Measurements from ENCODE around the gene PDE6A. TPM values are rescaled to one million over a fixed set of nuclear protein-coding genes. Genes with fewer than 3 reads are reported as not detected.

PDE6A gene
- total and polyA plus RNA-seq, 2 donors (not counting 3 experiments of a cell fraction or from before 2014, with no cell fraction given): not detected

GRCh38 chr5:149827546-149827945, 117.0 kb downstream of the PDE6A start:
- Histone ChIP-seq H3K79me2 (ENCODE audit: control insufficient read depth, insufficient read depth, low read length) (no peaks in the 10 kb centered on the region), H3K4me2 (ENCODE audit: insufficient read depth, low read length) (no peak overlapping the region), H3K4me1 (ENCODE audit: control insufficient read depth, extremely low read depth, insufficient read depth, low read length) (no peaks in the 10 kb centered on the region), H2AFZ (ENCODE audit: low read depth, low read length) (no peak overlapping the region), H3K9me1 (replicated peaks; ENCODE audit: control insufficient read depth, extremely low read depth, insufficient read depth, low read length) (no peaks in the 10 kb centered on the region), H3K27ac (ENCODE audit: insufficient read depth, low read depth, low read length) (no peak overlapping the region), H3K9me3 (replicated peaks; ENCODE audit: control insufficient read depth, insufficient read depth, low read length) (no peaks in the 10 kb centered on the region), H3K36me3 (ENCODE audit: control insufficient read depth in 2 of 2, extremely low read depth in 1 of 2, insufficient read depth in 2 of 2, low read length in 2 of 2) (no peaks in the 10 kb centered on the region), H3K4me3 (replicated peaks in 1 of 3; ENCODE audit: insufficient read depth in 1 of 3, low read depth in 1 of 3, low read length in 3 of 3) (no peak overlapping the region), H3K27me3 (ENCODE audit: control insufficient read depth in 2 of 2, insufficient read depth in 2 of 2, low read length in 2 of 2) (no peaks in the 10 kb centered on the region), H4K20me1 (replicated peaks; ENCODE audit: control insufficient read depth, extremely low read depth, insufficient read depth, low read length) (no peaks in the 10 kb centered on the region), H3K9ac (replicated peaks; ENCODE audit: extremely low read depth, insufficient read depth, low read length) (no peak overlapping the region)
- POLR2A ChIA-PET: no interaction called here
- intact Hi-C loops (cut with micrococcal nuclease): no loop called here
- DNase-seq (ENCODE audit: low read depth, low spot score): no peak
- TF ChIP-seq MAX (IDR thresholded peaks at IDR 0.05; ENCODE audit: insufficient read depth, insufficient read length): no peak
- TF ChIP-seq EZH2 (IDR thresholded peaks at IDR 0.05; ENCODE audit: borderline replicate concordance, low read depth, low read length, severe bottlenecking): no peak
- no peak for TF ChIP-seq POLR2AphosphoS5 (IDR thresholded peaks at IDR 0.05; ENCODE audit: insufficient read depth, low read depth, low read length)
- TF ChIP-seq CTCF (IDR thresholded peaks at IDR 0.05; ENCODE audit: extremely low read depth in 1 of 2, insufficient read depth in 1 of 2, low read depth in 1 of 2, low read length in 2 of 2): no peak
- TF ChIP-seq FOS (IDR thresholded peaks at IDR 0.05; ENCODE audit: borderline replicate concordance, insufficient read depth, low read length): no peak
- TF ChIP-seq POLR2A (IDR thresholded peaks at IDR 0.05; ENCODE audit: low read depth, low read length): no peak
- TF ChIP-seq JUN (IDR thresholded peaks at IDR 0.05; ENCODE audit: borderline replicate concordance, insufficient read depth, insufficient read length, low read depth): no peak
- no peak for TF ChIP-seq GATA2 (IDR thresholded peaks at IDR 0.05; ENCODE audit: insufficient read depth, insufficient read length, low read depth, low read length)
- no peak for TF ChIP-seq MYC (IDR thresholded peaks at IDR 0.05; ENCODE audit: low read depth, low read length)
- no peak for FAIRE-seq
- CTCF ChIA-PET: interaction anchor here (0.8 to 19.7 kb wide), 22 partner anchors 12 to 192 kb away, joined by 3 to 639 read pairs (median 6); partner anchors contain the start of gene PPARGC1B
- dilution Hi-C loops (cut with MboI; ENCODE audit: extremely low pct_ligation_motif_present, low sequenced_read_pairs): loop anchor here (10.0 kb wide), 1 partner anchor 193 kb away; no protein-coding TSS in a partner anchor
- BruUV-seq (replicated peaks): no TSS peak
